GM12801 (cell line): ENCODE data around the gene GNAZ.

Experiments used
- CTCF ChIP-seq: IDR thresholded peaks from one replicate; pipeline ENCODE4 v1.5.1; 2011; ENCODE audit warnings: control low read depth; ENCODE audit not compliant: insufficient read length; ENCODE audit errors: extremely low read depth

Gene GNAZ

GRCh38 chr22:23117891-23118646 lies 47.8 kb downstream of the GNAZ start:
- no peak for TF ChIP-seq CTCF

- no peak for TF ChIP-seq CTCF
Observed at GRCh38 chr22:23118647-23119493, 48.6 kb downstream of the GNAZ start.

- TF ChIP-seq CTCF: no peak
Observed at GRCh38 chr22:23119494-23120414, 49.4 kb downstream of the GNAZ start.

GRCh38 chr22:23120415-23120899 lies 50.1 kb downstream of the GNAZ start:
- no peak for TF ChIP-seq CTCF

GRCh38 chr22:23121000-23121421 lies 50.7 kb downstream of the GNAZ start:
- no peak for TF ChIP-seq CTCF

- TF ChIP-seq CTCF: no peak
Observed at GRCh38 chr22:23121424-23121823, 51.1 kb downstream of the GNAZ start.
